HG02588 (cell line): ENCODE measurements around the gene METTL26.

ENCODE experiments used
- ATAC-seq: cut with Tn5 transposase; IDR thresholded peaks from one replicate; pipeline ENCODE4 v1.9.1; 2021; ENCODE audit warnings: mild to moderate bottlenecking, moderate library complexity; ENCODE audit not compliant: unreplicated experiment

Gene METTL26

DNA sequence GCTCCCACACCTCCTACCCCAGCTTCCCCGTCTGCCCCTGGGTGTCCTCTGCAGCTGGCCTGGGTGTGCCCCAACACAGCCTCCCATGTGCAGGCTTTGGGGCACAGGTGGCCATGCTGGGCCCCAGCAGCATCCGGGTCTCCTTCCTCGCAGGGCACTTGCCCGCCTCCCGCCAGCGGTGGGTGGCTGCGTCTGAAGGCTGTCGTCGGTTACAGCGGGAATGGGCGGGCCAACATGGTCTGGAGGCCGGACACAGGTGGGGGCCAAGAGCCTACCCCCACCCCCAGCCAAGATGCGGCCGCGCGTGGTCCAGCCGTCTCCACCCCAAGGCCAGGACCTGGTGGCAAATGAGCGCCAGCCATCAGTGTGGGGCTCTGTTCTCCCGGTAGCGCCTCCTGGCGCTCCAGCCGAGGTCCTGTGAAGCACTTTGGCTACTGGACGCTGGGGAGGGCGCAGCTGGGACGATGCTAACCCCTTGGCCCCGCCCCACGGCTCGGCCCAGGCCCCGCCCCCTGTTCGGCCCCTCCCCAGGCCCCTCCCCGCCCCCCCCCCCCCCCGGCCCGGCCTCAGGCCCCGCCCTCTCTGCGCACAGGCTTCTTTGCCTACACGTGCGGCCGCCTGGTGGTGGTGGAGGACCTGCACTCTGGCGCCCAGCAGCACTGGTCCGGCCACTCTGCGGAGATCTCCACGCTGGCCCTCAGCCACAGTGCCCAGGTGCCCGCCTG, 24.5 kb upstream of the METTL26 start:
- ATAC-seq = no peak

DNA sequence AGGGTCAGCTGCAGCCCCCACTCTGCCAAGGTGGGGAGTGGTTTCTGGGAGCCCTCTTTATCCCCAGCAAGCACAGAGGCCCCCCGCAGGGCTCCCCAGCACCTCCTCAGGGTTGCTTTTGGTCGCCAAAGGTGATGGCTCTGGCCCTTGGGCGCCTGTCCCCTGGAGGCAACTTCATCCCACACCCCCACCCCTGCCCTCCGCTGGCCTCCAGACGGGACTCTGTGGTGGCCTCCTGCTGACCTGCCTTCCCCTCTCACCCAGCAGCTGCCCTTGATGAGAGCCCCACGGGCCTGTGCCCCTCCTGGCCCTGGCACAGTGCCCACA, 24.0 kb upstream of the METTL26 start:
- ATAC-seq = no peak

DNA sequence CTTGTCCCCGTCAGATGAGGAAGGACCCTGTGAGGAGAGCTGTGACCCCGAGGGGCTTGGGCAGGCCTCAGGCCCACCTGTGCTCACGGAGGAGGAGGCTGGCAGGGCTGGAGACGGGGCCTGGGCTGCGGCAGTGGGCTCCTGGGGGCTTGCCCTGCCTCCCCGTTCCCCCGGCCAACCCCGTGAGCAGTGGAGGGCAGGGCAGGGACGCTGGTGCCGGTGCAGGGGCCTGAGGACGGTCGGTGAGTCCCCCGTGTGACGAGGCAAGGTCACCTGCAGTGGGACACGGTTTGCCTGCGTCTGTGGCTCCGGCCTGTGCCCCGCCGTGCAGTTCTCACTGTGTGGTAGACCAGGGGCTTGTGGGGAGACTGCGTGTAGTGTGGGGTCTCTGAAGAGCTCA, 23.5 kb upstream of the METTL26 start:
- ATAC-seq = no peak

DNA sequence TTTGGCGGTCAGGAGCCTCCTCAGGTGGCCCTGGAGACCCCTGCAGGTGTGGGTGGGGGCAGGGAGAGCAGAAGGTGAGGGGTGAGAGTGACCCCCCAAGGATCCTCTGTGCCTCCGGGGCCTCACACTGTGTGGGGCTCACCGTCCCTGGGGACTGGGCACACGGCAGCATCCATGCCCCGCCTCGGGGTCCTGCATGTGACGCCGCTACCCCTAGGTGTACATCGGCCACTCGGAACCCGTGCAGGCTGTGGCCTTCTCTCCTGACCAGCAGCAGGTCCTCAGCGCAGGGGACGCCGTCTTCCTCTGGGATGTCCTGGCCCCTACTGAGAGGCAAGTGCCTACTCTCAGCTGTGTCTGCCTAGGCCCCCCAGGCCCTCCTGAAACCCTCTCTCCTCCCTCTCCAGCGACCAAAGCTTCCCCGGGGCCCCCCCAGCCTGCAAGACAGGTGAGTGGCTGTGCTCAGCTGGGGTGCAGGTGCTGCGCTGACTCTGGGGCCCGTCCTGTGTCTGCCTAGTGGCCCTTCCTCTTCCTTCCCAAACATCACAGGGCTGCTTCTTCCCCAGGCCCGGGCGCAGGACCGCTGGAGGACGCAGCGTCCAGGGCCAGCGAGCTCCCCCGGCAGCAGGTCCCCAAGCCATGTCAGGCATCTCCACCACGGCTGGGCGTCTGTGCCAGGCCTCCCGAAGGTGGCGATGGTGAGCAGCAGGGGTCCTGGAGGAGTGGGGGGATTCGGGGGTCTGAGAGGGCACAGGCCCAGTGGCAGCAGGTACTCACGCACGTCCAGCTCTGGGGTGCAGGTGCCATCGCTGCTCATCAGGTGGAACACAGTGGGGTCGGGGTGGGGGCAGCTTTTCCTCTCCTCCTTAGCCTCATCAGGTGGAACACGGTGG, 22.8 kb upstream of the METTL26 start:
- no peak for ATAC-seq

DNA sequence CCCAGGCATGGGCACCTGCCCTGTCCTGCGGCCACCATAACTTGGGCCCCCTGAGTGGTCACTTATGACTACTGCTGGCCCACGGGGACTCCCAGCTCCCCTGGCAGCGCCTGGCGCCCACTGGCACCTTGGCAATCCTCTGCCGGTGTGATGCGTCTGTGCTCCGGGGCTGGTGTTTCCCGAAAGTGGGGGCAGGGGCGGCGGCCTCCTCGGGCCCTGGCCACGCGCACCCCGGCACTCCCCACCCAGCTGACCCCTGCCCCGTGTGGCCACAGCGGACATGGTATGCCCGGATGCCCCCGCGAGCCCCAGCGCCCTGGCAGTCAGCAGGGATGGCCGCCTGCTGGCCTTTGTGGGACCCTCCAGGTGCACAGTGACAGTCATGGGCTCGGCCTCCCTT, 21.4 kb upstream of the METTL26 start:
- no peak for ATAC-seq

DNA sequence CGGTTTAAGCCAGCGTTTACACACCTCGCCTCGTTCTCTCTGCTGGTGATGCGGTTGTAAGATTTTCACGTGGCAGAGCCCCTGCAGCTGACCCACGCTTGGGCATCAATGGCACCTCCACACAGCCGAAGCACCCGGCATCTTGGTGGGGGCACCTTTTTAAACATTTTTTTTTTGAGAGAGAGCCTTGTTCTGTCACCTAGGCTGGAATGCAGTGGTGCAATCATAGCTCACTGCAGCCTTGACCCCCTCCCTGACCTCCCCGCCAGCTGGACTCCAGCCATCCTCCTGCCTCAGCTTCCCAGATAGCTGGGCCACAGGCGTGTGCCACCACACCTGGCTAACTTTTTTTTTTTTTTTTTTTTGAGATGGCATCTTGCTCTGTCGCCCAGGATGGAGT, 17.9 kb upstream of the METTL26 start:
- ATAC-seq = no peak

DNA sequence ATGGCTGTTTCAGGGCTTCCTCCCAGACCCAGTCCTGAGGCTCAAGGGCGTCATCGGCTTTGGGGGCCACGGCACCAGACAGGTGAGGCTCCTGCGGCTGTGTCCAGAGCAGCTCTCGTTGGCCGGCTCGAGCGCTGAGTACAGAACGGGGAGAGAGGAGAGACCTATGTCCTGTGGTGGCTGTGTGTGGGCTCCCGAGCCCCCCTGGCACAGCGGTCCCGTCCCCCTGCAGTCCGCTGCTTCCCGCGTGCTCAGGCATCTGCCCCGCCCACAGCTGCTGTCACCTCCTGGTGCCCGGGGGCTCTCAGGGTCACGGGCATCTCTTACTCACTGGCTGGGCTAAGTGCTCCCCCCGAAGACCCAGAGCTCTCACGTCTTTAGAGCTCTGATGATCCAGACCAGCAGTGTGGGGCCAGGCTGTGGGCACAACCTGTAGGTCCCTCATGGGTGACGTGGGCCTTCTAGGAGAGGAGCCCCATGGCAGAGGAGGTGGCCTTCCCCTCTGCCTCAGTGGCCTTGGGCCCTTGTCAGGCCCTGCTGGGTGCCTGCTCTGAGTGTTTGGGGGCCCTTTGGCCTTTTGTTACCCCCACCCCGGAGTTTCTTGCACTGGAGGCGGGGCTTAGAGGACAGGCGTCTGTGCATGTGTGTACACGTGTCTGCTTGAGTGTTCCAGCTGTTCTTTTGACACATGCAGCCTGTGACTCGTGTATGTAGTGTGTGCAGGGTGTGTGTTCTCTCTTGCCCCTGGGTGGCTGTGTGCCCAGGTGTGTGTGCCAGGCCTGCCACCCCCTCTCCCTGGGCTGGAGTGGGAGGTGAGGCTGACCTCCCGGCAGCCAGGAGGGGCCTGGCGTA, 16.6 kb upstream of the METTL26 start:
- ATAC-seq = no peak

DNA sequence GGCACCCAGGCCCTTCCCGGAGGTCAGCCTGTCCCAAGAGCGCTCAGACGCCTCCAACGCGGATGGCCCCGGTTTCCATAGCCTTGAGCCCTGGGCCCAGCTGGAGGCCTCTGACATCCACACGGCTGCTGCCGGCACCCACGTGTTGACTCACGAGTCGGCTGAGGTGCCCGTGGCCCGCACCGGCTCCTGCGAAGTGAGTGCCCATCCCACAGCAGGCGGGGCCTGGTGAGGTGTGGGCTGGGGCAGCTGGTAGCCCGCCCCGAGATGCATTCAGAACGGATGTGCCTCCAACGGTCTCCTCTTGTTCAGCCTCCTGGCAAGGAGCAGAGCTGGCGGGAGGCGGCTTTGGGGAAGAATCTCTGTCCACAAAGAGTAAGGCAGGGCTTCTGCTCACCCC, 15.7 kb upstream of the METTL26 start:
- no peak for ATAC-seq

DNA sequence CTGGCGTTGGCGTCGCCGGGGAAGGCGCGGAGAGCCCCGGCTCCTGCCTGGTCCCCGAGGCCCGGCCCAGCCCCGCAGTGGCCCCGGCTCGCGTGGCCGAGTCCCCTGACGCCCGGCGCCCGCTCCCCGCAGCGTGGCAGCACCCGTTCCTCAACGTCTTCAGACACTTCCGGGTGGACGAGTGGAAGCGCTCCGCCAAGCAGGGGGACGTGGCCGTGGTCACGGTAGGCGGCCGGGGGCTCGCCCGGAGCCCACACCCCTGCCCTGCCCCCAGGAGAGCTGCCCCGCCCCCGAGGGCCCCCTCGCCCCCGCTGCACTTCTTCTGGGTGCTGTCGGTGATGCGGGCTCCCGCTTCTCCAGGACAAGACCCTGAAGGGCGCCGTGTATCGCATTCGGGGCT, 13.5 kb upstream of the METTL26 start:
- peak; percentile 14 for ATAC-seq

DNA sequence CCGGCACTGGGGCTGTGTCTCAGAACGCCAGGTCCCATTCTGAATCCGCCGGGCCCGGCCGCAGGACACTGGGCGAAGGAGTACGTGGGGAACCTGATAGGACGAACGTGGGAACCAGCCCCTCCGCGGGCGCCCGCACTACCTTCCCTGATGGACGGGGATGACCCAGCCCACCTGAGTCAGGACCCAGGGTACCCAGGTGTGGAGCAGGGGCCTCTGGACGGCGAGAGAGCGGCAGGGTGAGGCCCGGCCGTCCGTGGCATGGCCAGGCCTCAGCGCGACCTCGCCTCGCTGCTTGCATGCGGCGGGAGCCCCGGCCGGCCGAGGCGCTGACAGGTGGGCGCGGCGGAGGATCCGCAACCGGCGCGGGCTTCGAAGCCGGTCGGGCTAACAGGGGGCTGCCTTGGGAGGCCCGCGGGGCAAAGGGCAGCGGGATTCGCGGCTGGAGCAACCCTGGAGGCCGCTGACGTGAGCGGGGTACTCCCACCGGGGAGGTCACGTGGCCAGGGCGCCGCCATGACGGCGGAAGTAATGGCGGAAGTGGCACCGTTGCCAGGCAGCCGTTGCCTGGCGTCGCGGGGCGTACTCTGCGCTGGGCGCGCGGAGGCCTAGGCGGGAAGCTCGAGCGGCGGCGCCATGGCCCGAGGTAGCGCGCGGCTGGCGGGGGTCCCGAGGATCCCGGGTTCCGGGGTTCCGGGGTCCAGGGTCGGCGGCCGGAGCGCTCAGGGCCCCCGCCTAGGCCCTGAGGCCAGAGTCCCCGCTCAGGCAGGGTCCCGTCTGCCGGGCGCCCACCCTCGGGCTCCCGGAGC, 12.9 kb upstream of the METTL26 start, which contains the start of gene WDR90:
Gene WDR90, plus strand, starts transcription at position 585 of the 809 bp plus-strand sequence. Its CDS starts 52 bp downstream, at position 637.
- peak; percentile 72 for ATAC-seq

DNA sequence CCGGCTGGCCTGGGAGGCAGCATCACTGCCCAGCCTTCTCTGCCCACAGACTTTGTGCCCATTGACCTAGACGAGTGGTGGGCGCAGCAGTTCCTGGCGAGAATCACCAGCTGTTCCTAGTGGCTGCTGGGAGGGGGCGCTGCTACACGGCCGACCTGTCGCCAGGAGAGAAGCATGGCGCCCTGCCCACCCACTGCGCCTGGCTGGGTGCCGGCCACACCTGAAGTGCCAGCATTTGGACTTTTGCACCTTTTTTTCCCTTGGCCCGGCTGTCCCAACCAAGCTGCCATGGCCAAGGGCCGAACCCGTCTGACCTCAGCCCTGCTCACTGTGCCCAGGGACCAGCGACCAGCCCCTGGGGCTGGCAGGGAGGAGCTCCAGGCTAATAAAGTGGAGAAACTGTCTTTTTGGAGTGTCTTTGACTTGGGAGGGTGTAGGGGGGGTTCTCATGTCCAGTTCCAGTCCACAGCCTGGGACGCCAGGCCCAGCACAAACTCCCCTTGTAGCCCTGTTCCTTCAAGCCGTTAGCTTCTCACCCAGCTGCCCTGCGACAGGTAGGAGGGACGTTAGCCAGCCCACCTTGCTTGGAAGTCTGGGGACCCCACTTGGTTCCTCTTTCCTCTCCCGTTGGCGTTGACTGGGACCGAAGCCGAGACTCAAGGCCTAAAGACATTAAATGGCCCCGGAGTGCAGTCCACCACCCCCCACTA, 12.1 kb upstream of the METTL26 start:
- no peak for ATAC-seq

DNA sequence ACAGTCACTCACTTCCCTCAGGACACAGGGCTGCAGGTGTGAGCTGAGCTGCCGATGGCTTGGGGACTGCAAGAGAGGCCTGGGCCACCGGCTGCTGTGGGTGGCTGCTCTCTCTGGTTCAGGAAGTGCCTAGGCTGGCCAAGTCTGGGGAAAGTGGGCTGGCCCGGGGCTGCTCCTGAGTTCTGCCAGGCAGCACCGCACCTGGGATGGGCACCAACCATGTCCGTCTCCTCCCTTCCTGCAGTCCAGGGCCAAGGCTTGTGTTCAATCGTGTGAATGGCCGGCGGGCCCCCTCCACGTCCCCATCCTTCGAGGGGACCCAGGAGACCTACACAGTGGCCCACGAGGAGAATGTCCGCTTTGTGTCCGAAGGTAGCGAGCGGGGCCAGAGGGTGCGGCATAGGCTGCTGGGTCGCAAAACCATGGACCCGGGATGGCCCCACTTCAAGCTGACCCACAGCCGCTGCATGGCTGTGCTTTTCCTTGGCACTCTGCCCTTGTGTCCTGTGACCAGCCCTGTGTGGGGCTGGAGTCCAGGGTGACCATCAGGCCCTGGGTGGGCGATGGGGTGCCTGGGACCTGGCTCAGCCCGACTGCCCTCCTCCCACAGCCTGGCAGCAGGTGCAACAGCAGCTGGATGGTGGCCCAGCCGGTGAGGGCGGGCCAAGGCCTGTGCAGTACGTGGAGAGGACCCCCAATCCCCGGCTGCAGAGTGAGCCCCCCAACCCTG, 11.2 kb upstream of the METTL26 start:
- ATAC-seq = no peak

DNA sequence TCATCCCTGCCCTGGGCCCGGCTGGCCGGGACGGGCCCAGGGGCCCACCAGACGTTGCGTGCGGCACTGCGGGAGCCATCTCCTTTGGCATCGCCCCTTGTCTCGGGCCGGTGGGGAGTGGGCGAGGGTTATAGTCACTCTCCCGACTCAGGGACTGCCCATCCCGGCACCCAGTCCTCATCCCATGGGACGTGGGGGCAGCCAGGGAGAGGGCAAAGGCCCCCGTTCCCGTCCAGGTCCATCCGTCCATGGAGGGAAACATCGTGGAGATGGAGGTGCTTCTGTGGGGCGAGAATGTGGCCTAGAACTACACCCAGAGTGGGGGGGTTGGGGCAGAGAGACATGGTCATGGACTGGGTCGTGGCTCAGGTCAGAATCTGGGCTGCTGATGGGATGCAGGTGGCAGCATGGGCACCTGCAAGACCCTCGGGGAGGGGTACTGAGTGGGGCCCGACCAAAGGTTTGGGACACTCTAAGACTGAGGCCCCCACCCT, 10.6 kb upstream of the METTL26 start:
- ATAC-seq = no peak

DNA sequence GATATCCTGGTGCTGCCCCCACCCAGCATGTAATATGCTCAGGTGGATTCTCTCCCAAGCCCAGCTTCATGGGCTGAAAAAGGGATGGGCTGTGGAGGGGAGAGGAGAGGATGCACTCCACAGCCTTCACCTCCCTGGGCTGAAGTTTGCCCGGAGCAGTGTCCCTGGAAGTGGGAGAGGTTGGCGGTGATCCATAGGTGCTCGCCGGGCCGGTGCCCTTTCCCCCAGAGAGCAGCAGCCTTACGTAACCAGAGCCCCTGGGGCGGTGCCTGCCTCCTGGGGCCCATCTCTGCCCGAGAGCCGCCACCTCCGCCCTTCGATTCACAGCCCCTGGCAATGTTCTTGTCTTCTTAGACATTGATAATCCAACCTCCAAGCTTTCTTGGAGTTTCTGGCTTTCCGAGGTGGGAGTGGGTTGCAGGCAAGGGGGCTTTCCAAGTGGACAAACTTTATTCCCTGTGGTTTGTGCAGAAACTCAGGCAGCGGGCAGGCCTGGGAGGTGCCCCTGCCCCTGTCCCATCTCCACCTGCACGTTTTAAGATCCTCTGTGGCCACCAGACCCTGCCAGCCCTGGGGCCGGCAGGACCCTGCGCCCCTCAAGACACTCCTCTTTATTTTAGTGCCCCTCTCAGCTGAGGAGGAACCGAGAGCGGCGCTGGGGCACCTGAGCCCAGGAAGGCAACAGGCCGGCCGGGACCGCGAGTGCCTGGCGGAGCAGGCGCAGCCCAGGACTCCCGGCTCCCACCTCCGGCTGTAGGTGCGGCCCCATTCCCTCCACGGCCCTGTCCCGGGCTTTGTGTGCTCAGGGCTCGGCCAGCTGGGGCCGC, 10.0 kb upstream of the METTL26 start:
- no peak for ATAC-seq

DNA sequence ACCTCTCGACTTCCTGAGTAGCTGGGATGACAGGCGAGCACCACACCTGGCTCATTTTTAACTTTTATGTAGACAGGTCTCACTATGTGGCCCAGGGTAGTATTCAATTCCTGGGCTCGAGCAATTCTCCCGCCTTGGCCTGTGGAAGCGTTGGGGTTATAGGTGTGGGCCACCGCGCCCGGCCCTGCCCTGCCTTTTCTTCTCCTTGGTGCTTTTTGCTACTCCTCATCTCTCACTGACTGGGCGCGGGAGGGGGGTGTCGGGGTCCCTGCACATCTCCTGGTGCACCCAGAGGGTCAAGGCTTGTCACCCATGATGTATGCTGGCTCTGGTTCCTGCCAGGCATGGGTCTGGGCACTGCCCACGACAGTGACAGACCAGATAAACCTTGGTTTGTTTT, 8.5 kb upstream of the METTL26 start:
- no peak for ATAC-seq

DNA sequence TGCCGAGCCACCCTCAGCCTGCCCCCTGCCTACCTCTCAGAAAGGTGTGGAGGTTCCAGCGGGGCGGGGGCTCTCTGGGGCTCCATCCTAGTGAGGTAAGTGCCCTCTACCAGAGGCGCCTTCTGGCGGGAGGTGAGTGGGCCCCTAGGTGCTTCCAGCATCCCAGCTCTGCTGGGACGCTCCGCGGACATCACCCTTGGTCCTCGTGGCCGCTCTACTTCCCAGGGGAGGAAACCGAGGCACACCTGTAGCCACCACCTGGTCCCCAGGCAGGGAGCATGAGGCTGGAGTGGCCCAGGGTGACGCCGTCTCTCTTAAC, 6.9 kb upstream of the METTL26 start:
- no peak for ATAC-seq

DNA sequence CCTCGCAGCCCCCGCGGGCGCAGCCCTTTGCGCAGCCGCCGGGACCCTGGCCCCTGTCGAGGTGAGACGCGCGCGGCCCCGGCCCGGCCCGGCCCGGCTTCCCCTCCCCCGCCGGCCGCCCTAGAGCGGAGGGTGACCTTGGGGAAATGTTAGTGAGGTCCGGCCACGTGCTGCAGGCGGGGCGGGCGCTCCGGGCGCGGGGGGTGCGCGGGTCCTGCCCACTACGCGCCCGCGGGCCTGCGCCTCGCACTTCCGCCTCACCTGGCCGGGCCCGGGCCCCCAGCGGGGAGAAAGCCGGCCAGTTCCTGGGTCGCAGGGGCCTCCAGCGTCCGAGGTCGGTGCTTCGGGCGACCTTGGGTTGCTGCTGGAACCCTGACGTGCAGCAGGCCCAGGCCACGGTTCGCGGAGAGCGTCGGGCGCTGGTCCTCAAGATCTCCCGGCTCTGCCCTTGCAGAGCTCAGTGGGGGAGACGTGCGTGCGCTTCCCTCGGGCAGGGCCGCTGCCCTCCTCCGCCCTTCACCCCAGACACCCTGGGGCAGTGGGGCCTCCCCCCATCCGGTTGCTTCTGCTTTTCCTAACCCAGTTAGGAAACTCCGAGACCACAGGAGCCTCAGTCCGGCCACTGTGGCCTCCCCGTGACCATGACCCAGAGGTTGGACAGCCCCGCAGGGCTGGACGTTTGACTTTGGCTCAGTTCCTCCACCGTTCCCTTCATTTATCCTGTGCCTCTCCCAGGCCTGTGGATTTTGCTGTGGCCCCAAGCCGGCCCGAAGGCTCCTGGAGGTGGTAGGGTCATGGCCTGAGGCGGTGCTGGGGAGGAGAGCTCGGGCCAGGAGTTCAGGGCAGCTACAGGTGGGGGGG, 6.3 kb upstream of the METTL26 start:
- peak; percentile 35 for ATAC-seq
